Bronchial epithelial cell (primary cell): ENCODE measurements around the gene SLC9A9. TPM values are rescaled to one million over a fixed set of nuclear protein-coding genes. Genes with fewer than 3 reads are reported as not detected.

ENCODE experiments used
- DNase-seq: peaks from one replicate; pipeline ENCODE4 v3.0.0-alpha.2; 2010; ENCODE audit warnings: low read depth
- FAIRE-seq: peaks from 2 replicates; lab custom pipeline; 2011; peaks lifted over from hg19 to GRCh38; lab: Jason Lieb, UNC
- H3K27me3 ChIP-seq: 2 replicates; pipeline ENCODE4 v1.5.1; 2011; ENCODE audit warnings: low read length; ENCODE audit not compliant: control insufficient read depth, insufficient read depth
- H3K36me3 ChIP-seq: 2 replicates; pipeline ENCODE4 v1.5.1; 2011; ENCODE audit warnings: low read length; ENCODE audit not compliant: control insufficient read depth, insufficient read depth
- H3K4me3 ChIP-seq: 2 replicates; pipeline ENCODE4 v1.5.1; 2011; ENCODE audit warnings: mild to moderate bottlenecking, low read depth, low read length, control low read depth
- CTCF ChIP-seq: IDR thresholded peaks from 2 replicates; pipeline ENCODE4 v1.5.1; 2011; ENCODE audit warnings: mild to moderate bottlenecking, moderate library complexity, low read length, control low read depth, inconsistent platforms; ENCODE audit not compliant: insufficient read depth, severe bottlenecking
- total RNA-seq: library from RNA; depleted of rRNA; stranded (reverse); fragments of >200 nt; gene quantifications from 2 replicates; pipeline ENCODE4 v1.2.1, GENCODE V29; 2014

SLC9A9 gene
- total RNA-seq, 1 donor from 2014 or later, result 1.3 TPM

- no peak for TF ChIP-seq CTCF
- Histone ChIP-seq H3K36me3 (no peaks in the 10 kb centered on the region), H3K4me3 (no peak overlapping the region), H3K27me3 (no peaks in the 10 kb centered on the region)
- DNase-seq (no peak), FAIRE-seq (no peak)
Observed at GRCh38 chr3:143337387-143337786, 510.9 kb downstream of the SLC9A9 start.

GRCh38 chr3:143334231-143334630 is 514.0 kb downstream of the SLC9A9 start:
- no peak for FAIRE-seq
- Histone ChIP-seq H3K4me3 (no peak overlapping the region), H3K36me3 (no peaks in the 10 kb centered on the region), H3K27me3 (no peaks in the 10 kb centered on the region)
- no peak for TF ChIP-seq CTCF
- DNase-seq, result peak; percentile 10

- no peak for TF ChIP-seq CTCF
- DNase-seq (no peak), FAIRE-seq (no peak)
- H3K36me3 ChIP-seq, result no peaks in the 10 kb centered on the region
- H3K4me3 ChIP-seq, result no peak overlapping the region
- no peaks in the 10 kb centered on the region for H3K27me3 ChIP-seq
Observed at GRCh38 chr3:143333367-143333766, 514.9 kb downstream of the SLC9A9 start.

GRCh38 chr3:143332026-143332425 is 516.2 kb downstream of the SLC9A9 start:
- FAIRE-seq, result no peak
- Histone ChIP-seq H3K36me3 (no peaks in the 10 kb centered on the region), H3K27me3 (no peaks in the 10 kb centered on the region), H3K4me3 (no peak overlapping the region)
- TF ChIP-seq CTCF, result no peak
- no peak for DNase-seq

GRCh38 chr3:143331350-143331749 is 516.9 kb downstream of the SLC9A9 start:
- Histone ChIP-seq H3K4me3 (no peak overlapping the region), H3K27me3 (no peaks in the 10 kb centered on the region), H3K36me3 (no peaks in the 10 kb centered on the region)
- FAIRE-seq, result no peak
- DNase-seq, result no peak
- no peak for TF ChIP-seq CTCF

- TF ChIP-seq CTCF, result no peak
- DNase-seq (no peak), FAIRE-seq (no peak)
- no peaks in the 10 kb centered on the region for H3K27me3 ChIP-seq
- no peaks in the 10 kb centered on the region for H3K36me3 ChIP-seq
- H3K4me3 ChIP-seq, result no peak overlapping the region
Observed at GRCh38 chr3:143330296-143330868, 517.9 kb downstream of the SLC9A9 start.
